ENCODE results near the gene RPTOR. TPM values are rescaled to one million over a fixed set of nuclear protein-coding genes. Genes with fewer than 3 reads are reported as not detected.
"Not testable (repeated sequence)": the region's sequence is repeated elsewhere in the genome, so short reads cannot be mapped to it uniquely, and the experiment has no call there.

Gene RPTOR
- total RNA-seq, 1 experiment from 2014 or later = 58.0 TPM

GRCh38 chr17:80577876-80578570, 33.4 kb downstream of the RPTOR start:
- Histone ChIP-seq H3K27ac (ENCODE audit: low read length) (no peak overlapping the region), H3K36me3 (ENCODE audit: control insufficient read depth, insufficient read depth, low read length) (no peaks in the 10 kb centered on the region), H3K4me1 (ENCODE audit: control insufficient read depth, insufficient read depth, low read length) (no peaks in the 10 kb centered on the region), H3K27me3 (ENCODE audit: control insufficient read depth, insufficient read depth, low read length) (no peaks in the 10 kb centered on the region), H3K4me3 (ENCODE audit: low read depth in 2 of 2, low read length in 2 of 2) (no peak overlapping the region), H3K9me3 (ENCODE audit: control insufficient read depth, insufficient read depth, low read depth, low read length) (no peaks in the 10 kb centered on the region)
- BruUV-seq (replicated peaks) = no TSS peak
- CTCF ChIA-PET = no interaction called here
- in situ Hi-C loops (cut with HindIII; ENCODE audit: low pct_unique_long_range_greater_than_20kb, low sequenced_read_pairs) = no loop called here
- intact Hi-C loops (cut with micrococcal nuclease; ENCODE audit: unreplicated experiment) = loop anchor here (10.0 kb wide), 1 partner anchor 103 kb away; the partner anchor contains the start of gene NPTX1
- TF ChIP-seq TCF7L2 (IDR thresholded peaks at IDR 0.05; ENCODE audit: low read depth, low read length) = no peak
- no peak for TF ChIP-seq REST (IDR thresholded peaks at IDR 0.05; ENCODE audit: insufficient read depth in 1 of 2, low read depth in 2 of 2, low read length in 1 of 2)
- no peak for TF ChIP-seq CTCF (IDR thresholded peaks at IDR 0.05)
- no peak for TF ChIP-seq POLR2AphosphoS5 (IDR thresholded peaks at IDR 0.05; ENCODE audit: low read depth, low read length)
- TF ChIP-seq SIN3A (IDR thresholded peaks at IDR 0.05; ENCODE audit: borderline replicate concordance, insufficient read depth, low read depth, low read length) = no peak
- DNase-seq (ENCODE audit: low read depth, low spot score) (no peak), ATAC-seq (no peak)
- POLR2A ChIA-PET = no interaction called here

- H3K4me1 ChIP-seq (ENCODE audit: control insufficient read depth, insufficient read depth, low read length); POLR2A ChIA-PET; CTCF ChIA-PET; DNase-seq (ENCODE audit: low read depth, low spot score); H3K27me3 ChIP-seq (ENCODE audit: control insufficient read depth, insufficient read depth, low read length); BruUV-seq (replicated peaks); H3K27ac ChIP-seq (ENCODE audit: low read length); H3K4me3 ChIP-seq (ENCODE audit: low read depth in 2 of 2, low read length in 2 of 2); in situ Hi-C loops (cut with HindIII; ENCODE audit: low pct_unique_long_range_greater_than_20kb, low sequenced_read_pairs); H3K9me3 ChIP-seq (ENCODE audit: control insufficient read depth, insufficient read depth, low read depth, low read length); H3K36me3 ChIP-seq (ENCODE audit: control insufficient read depth, insufficient read depth, low read length); ATAC-seq: not testable (repeated sequence)
- intact Hi-C loops (cut with micrococcal nuclease; ENCODE audit: unreplicated experiment) = loop anchor here (10.0 kb wide), 1 partner anchor 104 kb away; the partner anchor contains the start of gene NPTX1
Measured at GRCh38 chr17:80578668-80579388, 34.2 kb downstream of the RPTOR start.

GRCh38 chr17:80582165-80582564, 37.5 kb downstream of the RPTOR start:
- no peaks in the 10 kb centered on the region for H3K27me3 ChIP-seq (ENCODE audit: control insufficient read depth, insufficient read depth, low read length)
- no peak overlapping the region for H3K27ac ChIP-seq (ENCODE audit: low read length)
- no TSS peak for BruUV-seq (replicated peaks)
- no peaks in the 10 kb centered on the region for H3K4me1 ChIP-seq (ENCODE audit: control insufficient read depth, insufficient read depth, low read length)
- ChIA-PET POLR2A (no interaction called here), CTCF (no interaction called here)
- DNase-seq (ENCODE audit: low read depth, low spot score) = no peak
- ATAC-seq = no peak
- in situ Hi-C loops (cut with HindIII; ENCODE audit: low pct_unique_long_range_greater_than_20kb, low sequenced_read_pairs) = no loop called here
- no peak for TF ChIP-seq REST (IDR thresholded peaks at IDR 0.05; ENCODE audit: insufficient read depth in 1 of 2, low read depth in 2 of 2, low read length in 1 of 2)
- no peak for TF ChIP-seq CTCF (IDR thresholded peaks at IDR 0.05)
- TF ChIP-seq TCF7L2 (IDR thresholded peaks at IDR 0.05; ENCODE audit: low read depth, low read length) = no peak
- TF ChIP-seq POLR2AphosphoS5 (IDR thresholded peaks at IDR 0.05; ENCODE audit: low read depth, low read length) = no peak
- no peak for TF ChIP-seq SIN3A (IDR thresholded peaks at IDR 0.05; ENCODE audit: borderline replicate concordance, insufficient read depth, low read depth, low read length)
- H3K9me3 ChIP-seq (ENCODE audit: control insufficient read depth, insufficient read depth, low read depth, low read length) = no peaks in the 10 kb centered on the region
- H3K36me3 ChIP-seq (ENCODE audit: control insufficient read depth, insufficient read depth, low read length) = no peaks in the 10 kb centered on the region
- intact Hi-C loops (cut with micrococcal nuclease; ENCODE audit: unreplicated experiment) = no loop called here
- H3K4me3 ChIP-seq (ENCODE audit: low read depth in 2 of 2, low read length in 2 of 2) = no peak overlapping the region
